NCI-H82 treated with DMSO at 0.1 percent for 48 hours (cell line): ENCODE results near the gene EN2.

Experiments used
- DNase-seq: peaks from one replicate; lab custom pipeline; 2025; ENCODE audit not compliant: unreplicated experiment; lab: John Stamatoyannopoulos, UW

Gene EN2

DNA sequence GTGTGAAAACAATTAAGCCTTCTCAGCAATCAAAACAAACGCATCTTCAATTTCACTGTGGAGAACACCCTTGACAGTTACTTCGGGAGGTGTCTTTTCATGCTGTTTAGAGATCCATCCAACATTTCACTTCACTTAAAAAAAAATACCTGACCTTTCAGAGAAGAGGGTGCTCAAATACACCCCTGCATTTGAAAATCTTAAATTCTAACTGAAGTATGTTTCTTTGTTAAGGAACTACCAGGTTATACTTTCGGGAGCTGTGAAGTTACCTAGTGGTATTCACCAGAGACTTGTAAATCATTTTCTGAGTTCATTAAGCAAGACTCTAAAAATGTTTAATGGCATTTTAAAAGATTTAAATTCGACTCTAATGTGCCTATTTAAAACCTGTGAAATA is 49.6 kb downstream of the EN2 start:
- no peak for DNase-seq

DNA sequence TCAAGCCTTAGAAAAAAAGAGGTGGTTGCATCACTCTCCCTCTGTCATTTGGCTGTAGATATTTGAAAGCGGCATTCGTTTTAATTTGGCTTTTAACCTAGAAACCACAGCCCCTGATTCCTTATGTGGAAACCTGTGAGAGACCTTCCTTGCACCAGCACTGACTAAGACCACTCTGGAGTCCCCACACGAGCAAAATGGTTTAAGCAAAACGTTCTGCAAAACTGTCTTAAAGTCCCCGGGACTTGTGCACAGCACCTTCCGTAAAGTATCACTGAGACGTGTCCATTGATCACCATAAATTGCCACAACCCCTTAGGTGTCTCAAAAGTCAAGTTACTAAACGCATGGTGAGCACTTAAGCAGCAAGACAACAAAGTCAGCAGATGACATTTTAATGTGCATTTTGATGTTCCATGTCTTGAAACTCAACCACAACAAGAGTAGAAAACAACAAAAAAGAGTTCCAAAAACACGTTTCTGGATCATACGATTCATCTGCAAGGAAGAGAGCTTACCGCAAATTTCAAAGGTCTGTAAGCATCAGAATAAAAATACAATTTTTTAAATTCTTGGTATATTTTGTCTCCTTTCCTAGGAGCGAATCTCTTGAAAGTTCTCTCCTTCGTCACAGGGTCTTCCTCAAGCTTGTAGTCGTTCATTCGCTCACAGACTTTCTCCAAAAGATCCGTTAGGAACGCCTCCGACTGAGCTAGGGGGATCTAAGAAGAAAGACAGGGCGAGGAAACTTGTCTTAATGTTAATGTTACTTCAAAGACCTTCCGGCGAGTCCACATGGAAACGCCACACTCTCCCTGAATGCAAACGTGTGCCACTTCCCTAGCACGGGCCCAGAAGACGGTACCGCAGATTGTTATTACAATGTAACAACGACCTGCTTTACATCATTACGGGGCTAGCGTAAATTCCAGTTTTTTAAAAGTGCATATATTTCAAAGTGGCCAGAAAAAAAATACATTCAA is 50.7 kb downstream of the EN2 start:
- no peak for DNase-seq

DNA sequence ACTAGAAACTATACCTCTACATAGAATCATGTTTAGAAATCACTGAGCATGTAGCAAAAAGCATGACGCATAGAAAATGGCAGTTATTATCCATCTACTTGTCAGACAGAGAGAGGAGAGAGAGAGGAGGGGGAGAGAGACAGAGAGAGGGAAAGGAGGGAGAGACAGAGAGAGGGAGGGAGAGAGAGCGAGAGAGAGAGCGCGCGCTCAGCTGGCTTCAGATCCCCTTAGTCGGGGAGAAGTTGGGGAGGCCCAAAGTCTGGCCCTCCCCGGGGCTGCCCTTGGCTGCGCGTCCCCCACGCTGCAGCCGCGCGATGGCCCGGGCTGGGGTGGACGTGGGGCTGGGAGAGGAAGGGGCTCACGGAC is 51.4 kb downstream of the EN2 start:
- no peak for DNase-seq

GRCh38 chr7:155509725-155510551 is 52.0 kb downstream of the EN2 start:
- DNase-seq = no peak

DNA sequence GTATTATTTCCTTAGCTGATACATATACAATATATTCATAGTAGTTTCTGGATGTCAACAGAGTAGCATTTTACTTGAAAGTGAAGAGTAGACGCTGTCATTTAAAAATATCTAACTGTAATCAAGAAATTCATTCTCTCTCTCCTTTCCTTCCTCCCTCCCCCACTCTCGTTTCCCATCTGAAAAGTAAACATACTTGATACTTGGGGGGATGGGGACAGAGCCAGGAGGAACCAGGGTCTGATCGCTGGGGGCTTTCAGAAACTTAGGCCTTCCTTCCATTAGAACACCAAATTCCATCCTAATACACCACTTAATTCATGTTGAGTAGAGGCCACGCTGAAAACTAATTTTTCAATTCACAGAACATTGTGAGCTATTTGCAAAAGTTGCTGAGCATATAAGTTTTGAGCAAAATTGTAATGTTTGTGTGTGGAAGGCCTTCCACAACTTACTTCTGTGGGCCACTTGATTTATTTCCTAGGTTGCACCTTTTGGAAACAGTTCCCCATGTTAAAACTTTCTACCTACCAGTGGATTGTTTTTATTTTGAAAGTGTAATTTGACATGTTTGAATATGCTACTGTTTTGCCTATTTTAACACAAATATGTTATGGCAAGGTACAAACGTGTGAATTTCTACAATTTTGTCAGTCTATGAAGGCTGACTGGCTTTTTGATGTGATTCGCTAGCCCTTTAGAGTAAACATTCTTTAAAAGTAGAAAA is 53.2 kb downstream of the EN2 start:
- DNase-seq = no peak

GRCh38 chr7:155511702-155511996 is 53.7 kb downstream of the EN2 start:
- no peak for DNase-seq

GRCh38 chr7:155512246-155512887 is 54.4 kb downstream of the EN2 start:
- DNase-seq = no peak

DNA sequence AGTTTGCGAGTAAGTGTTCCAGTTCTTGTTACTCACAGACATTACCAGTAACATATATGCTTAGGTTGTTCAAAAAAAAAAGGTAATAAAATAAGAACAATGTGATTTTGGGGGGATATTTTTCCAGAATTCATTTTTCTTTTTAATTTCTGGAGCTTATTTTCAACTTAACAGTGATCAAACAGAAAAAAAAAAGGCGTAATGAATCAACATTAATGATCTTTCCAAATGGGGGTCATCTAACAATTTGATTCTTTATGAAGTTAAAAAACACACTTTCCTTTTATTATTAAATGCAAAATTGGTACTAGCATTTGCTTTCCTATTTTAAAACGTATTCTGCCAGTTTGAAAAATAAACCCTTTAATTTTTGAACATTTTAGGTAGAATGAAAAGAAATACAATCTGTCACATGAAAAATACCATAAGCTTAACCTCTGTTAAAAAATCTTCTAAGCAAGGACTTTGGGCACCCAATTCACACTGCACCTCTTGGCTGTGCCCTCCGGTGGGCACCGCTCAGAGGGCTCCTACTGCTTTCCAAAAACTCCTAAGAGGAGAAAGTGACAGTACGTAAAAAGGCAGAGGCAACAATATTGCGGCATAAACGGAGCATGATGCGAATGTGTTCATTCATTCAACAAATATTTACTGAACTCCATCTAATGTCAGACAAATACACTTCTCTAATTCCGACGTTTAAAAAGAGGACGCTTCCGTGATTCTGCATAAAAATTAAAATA is 55.8 kb downstream of the EN2 start:
- no peak for DNase-seq

- DNase-seq = no peak
These were observed 56.4 kb downstream of the EN2 start for GRCh38 chr7:155514296-155514695.
